NB4 (cell line): ENCODE results near the gene DUSP5.

Source experiments
- CTCF ChIP-seq: IDR thresholded peaks from one replicate; pipeline ENCODE4 v1.5.1; 2012; ENCODE audit warnings: low read depth, low read length
- MAX ChIP-seq: IDR thresholded peaks from 2 replicates; pipeline ENCODE4 v1.6.1; 2011; ENCODE audit warnings: low read depth, low read length
- MYC ChIP-seq: IDR thresholded peaks from 2 replicates; pipeline ENCODE4 v1.6.1; 2011; ENCODE audit warnings: low read depth, low read length
- POLR2A ChIP-seq: IDR thresholded peaks from 2 replicates; pipeline ENCODE4 v1.6.1; 2011; ENCODE audit warnings: mild to moderate bottlenecking; ENCODE audit not compliant: insufficient read length; ENCODE audit errors: extremely low read depth

- TF ChIP-seq CTCF (no peak), POLR2A (no peak), MAX (no peak), MYC (no peak)
Measured at GRCh38 chr10:110530131-110530831, 32.6 kb downstream of the DUSP5 start.
